ACC112 (cell line): Measurements from ENCODE around the gene CASP3.

Experiments
- H2AFZ ChIP-seq: fragments of 200-600 bp; sonication (generic); one replicate; pipeline ENCODE4 v1.6.0; 2017; ENCODE audit warnings: antibody characterized with exemption, low read length; ENCODE audit not compliant: unreplicated experiment
- H3K27ac ChIP-seq: fragments of 200-600 bp; sonication (generic); 2 replicates; pipeline ENCODE4 v1.5.1; 2014; ENCODE audit warnings: low read depth, mild to moderate bottlenecking, antibody characterized with exemption, low read length, moderate library complexity
- H3K27me3 ChIP-seq: fragments of 200-600 bp; sonication (generic); 2 replicates; pipeline ENCODE4 v1.6.1; 2014; ENCODE audit warnings: mild to moderate bottlenecking, antibody characterized with exemption, low read length, moderate library complexity, mixed read lengths; ENCODE audit not compliant: insufficient read depth
- H3K36me3 ChIP-seq: fragments of 200-600 bp; sonication (generic); 2 replicates; pipeline ENCODE4 v1.6.1; 2016; ENCODE audit warnings: mild to moderate bottlenecking, antibody characterized with exemption, low read length, moderate library complexity, mixed read lengths; ENCODE audit not compliant: insufficient read depth
- H3K4me1 ChIP-seq: fragments of 200-600 bp; sonication (generic); one replicate; pipeline ENCODE4 v1.6.1; 2016; ENCODE audit warnings: low read length, mixed read lengths; ENCODE audit not compliant: insufficient read depth, unreplicated experiment, control insufficient read depth
- H3K4me3 ChIP-seq: fragments of 200-600 bp; sonication (generic); 2 replicates; pipeline ENCODE4 v1.5.1; 2014; ENCODE audit warnings: mild to moderate bottlenecking, low read depth, low read length
- H3K79me2 ChIP-seq: fragments of 200-600 bp; sonication (generic); one replicate; pipeline ENCODE4 v1.6.0; 2016; ENCODE audit warnings: low read length; ENCODE audit not compliant: control insufficient read depth, unreplicated experiment, insufficient read depth

CASP3 gene

GRCh38 chr4:184680698-184681097 is 31.5 kb upstream of the CASP3 start:
- no peak overlapping the region for H2AFZ ChIP-seq

GRCh38 chr4:184675821-184676492 is 26.7 kb upstream of the CASP3 start:
- Histone ChIP-seq H3K4me1 (no peaks in the 10 kb centered on the region), H3K27ac (no peak overlapping the region), H3K27me3 (no peaks in the 10 kb centered on the region), H3K79me2 (no peaks in the 10 kb centered on the region), H3K36me3 (peaks cover 4% of the 10 kb centered on the region), H2AFZ (no peak overlapping the region), H3K4me3 (no peak overlapping the region)

More at GRCh38 chr4:184680698-184681097, 31.5 kb upstream of the CASP3 start:
- H3K27ac ChIP-seq: no peak overlapping the region
- H3K79me2 ChIP-seq: no peaks in the 10 kb centered on the region
- no peaks in the 10 kb centered on the region for H3K27me3 ChIP-seq
- no peaks in the 10 kb centered on the region; the same call in 1 of the 2 replicates for H3K36me3 ChIP-seq
- H3K4me3 ChIP-seq: no peak overlapping the region
- H3K4me1 ChIP-seq: peaks cover 5% of the 10 kb centered on the region

GRCh38 chr4:184675018-184675417 is 25.8 kb upstream of the CASP3 start:
- no peak overlapping the region for H3K27ac ChIP-seq
- H3K27me3 ChIP-seq: no peaks in the 10 kb centered on the region
- peaks cover 4% of the 10 kb centered on the region for H3K36me3 ChIP-seq
- H3K79me2 ChIP-seq: no peaks in the 10 kb centered on the region
- no peak overlapping the region for H3K4me3 ChIP-seq
- H3K4me1 ChIP-seq: no peaks in the 10 kb centered on the region
- no peak overlapping the region for H2AFZ ChIP-seq

GRCh38 chr4:184674011-184674410 is 24.8 kb upstream of the CASP3 start:
- no peak overlapping the region for H3K4me3 ChIP-seq
- peaks cover 4% of the 10 kb centered on the region for H3K36me3 ChIP-seq
- no peaks in the 10 kb centered on the region for H3K79me2 ChIP-seq
- no peaks in the 10 kb centered on the region for H3K27me3 ChIP-seq
- H3K27ac ChIP-seq: no peak overlapping the region
- no peak overlapping the region for H2AFZ ChIP-seq
- no peaks in the 10 kb centered on the region for H3K4me1 ChIP-seq

GRCh38 chr4:184672741-184673140 is 23.5 kb upstream of the CASP3 start:
- H3K4me1 ChIP-seq: peaks cover 5% of the 10 kb centered on the region
- peaks cover 11% of the 10 kb centered on the region for H3K36me3 ChIP-seq
- H3K27ac ChIP-seq: no peak overlapping the region
- H3K4me3 ChIP-seq: no peak overlapping the region
- H3K79me2 ChIP-seq: no peaks in the 10 kb centered on the region
- H3K27me3 ChIP-seq: no peaks in the 10 kb centered on the region
- no peak overlapping the region for H2AFZ ChIP-seq

GRCh38 chr4:184671101-184671500 is 21.9 kb upstream of the CASP3 start:
- no peak overlapping the region for H3K27ac ChIP-seq
- H3K36me3 ChIP-seq: peaks cover 12% of the 10 kb centered on the region; the same call in 1 of the 2 replicates
- H3K27me3 ChIP-seq: no peaks in the 10 kb centered on the region
- H3K4me3 ChIP-seq: no peak overlapping the region
- H2AFZ ChIP-seq: no peak overlapping the region
- H3K4me1 ChIP-seq: peaks cover 5% of the 10 kb centered on the region
- H3K79me2 ChIP-seq: no peaks in the 10 kb centered on the region

- Histone ChIP-seq H2AFZ (no peak overlapping the region), H3K4me1 (peaks cover 5% of the 10 kb centered on the region), H3K27ac (no peak overlapping the region), H3K27me3 (no peaks in the 10 kb centered on the region), H3K4me3 (no peak overlapping the region), H3K36me3 (peaks cover 12% of the 10 kb centered on the region; the same call in 1 of the 2 replicates), H3K79me2 (no peaks in the 10 kb centered on the region)
Measured at GRCh38 chr4:184669251-184669650, 20.0 kb upstream of the CASP3 start.

GRCh38 chr4:184668511-184669114 is 19.4 kb upstream of the CASP3 start:
- Histone ChIP-seq H3K27ac (no peak overlapping the region), H3K4me1 (peaks cover 5% of the 10 kb centered on the region), H3K79me2 (no peaks in the 10 kb centered on the region), H2AFZ (no peak overlapping the region), H3K27me3 (no peaks in the 10 kb centered on the region), H3K36me3 (peaks cover 12% of the 10 kb centered on the region; the same call in 1 of the 2 replicates), H3K4me3 (no peak overlapping the region)

GRCh38 chr4:184668096-184668495 is 18.8 kb upstream of the CASP3 start:
- Histone ChIP-seq H3K4me1 (peaks cover 5% of the 10 kb centered on the region), H2AFZ (no peak overlapping the region), H3K4me3 (no peak overlapping the region), H3K79me2 (no peaks in the 10 kb centered on the region), H3K36me3 (peaks cover 12% of the 10 kb centered on the region; the same call in 1 of the 2 replicates), H3K27me3 (no peaks in the 10 kb centered on the region), H3K27ac (no peak overlapping the region)

GRCh38 chr4:184666670-184667069 is 17.4 kb upstream of the CASP3 start:
- Histone ChIP-seq H3K4me3 (no peak overlapping the region), H3K27me3 (no peaks in the 10 kb centered on the region), H2AFZ (no peak overlapping the region), H3K27ac (no peak overlapping the region), H3K36me3 (peaks cover 7% of the 10 kb centered on the region; the same call in 1 of the 2 replicates), H3K79me2 (no peaks in the 10 kb centered on the region), H3K4me1 (peaks cover 5% of the 10 kb centered on the region)
